HCT116 (cell line): ENCODE data around the gene PDLIM7. TPM values are rescaled to one million over a fixed set of nuclear protein-coding genes. Genes with fewer than 3 reads are reported as not detected.

Experiments used
- ATAC-seq: fragments of 200-7000 bp; cut with Tn5 transposase; 2 replicates; pipeline ENCODE4 v1.9.1; 2020; ENCODE audit warnings: mild to moderate bottlenecking, moderate library complexity
- BruUV-seq: library from RNA; stranded (reverse); fragments of 400-500 nt; replicated peaks from 2 replicates; lab custom pipeline; 2021; lab: Mats Ljungman, UMichigan
- CTCF ChIA-PET: fragments of 300-600 bp; sonication (Branson Sonifier 250); formaldehyde crosslinking; loops from one replicate; lab custom pipeline; 2021; ENCODE audit warnings: antibody characterized with exemption; lab: Charles Lee
- POLR2A ChIA-PET: fragments of 300-600, 350-600 bp; sonication (Branson Sonifier 250); formaldehyde crosslinking; loops from one replicate; lab custom pipeline; 2021; ENCODE audit warnings: antibody characterized with exemption; lab: Charles Lee
- RAD21 ChIA-PET, 2 experiments: fragments of 300-600 bp; sonication (Branson Sonifier 250); formaldehyde crosslinking; loops; one replicate each; lab custom pipeline; 2023; ENCODE audit warnings: low total read pairs in 2 of 2; ENCODE audit not compliant: uncharacterized antibody in 2 of 2, unreplicated experiment in 2 of 2, low non-redundant PET in 1 of 2; lab: Charles Lee
- DNase-seq: peaks from one replicate; pipeline ENCODE4 v3.0.0-alpha.2; 2010; ENCODE audit warnings: low read depth, low spot score
- H2AFZ ChIP-seq: fragments of 200-600 bp; shearing (Covaris generic), sonication (generic); 2 replicates; pipeline ENCODE4 v1.6.1; 2017; ENCODE audit warnings: low read depth, mixed run types, mixed read lengths, antibody characterized with exemption, low read length; ENCODE audit not compliant: poor library complexity, severe bottlenecking
- H3K27ac ChIP-seq: 2 replicates; pipeline ENCODE4 v1.5.1; 2012; ENCODE audit warnings: low read depth, low read length
- H3K27me3 ChIP-seq: fragments of 200-600 bp; sonication (generic); 2 replicates; pipeline ENCODE4 v1.6.1; 2016; ENCODE audit warnings: mixed run types, low read length, mixed read lengths; ENCODE audit not compliant: insufficient read depth
- H3K36me3 ChIP-seq, 2 experiments: fragments of 200-500 bp in 1 of 2; fragments of 200-600 bp in 1 of 2; sonication (Bioruptor generic) in 1 of 2; sonication (generic) in 1 of 2; 2 replicates each; pipeline versions ENCODE4 v1.5.1 to v1.6.1; 2014 to 2016; ENCODE audit warnings: low read length in 2 of 2, inconsistent platforms in 1 of 2, mixed read lengths in 1 of 2, mixed run types in 1 of 2; ENCODE audit not compliant: insufficient read depth in 2 of 2, control insufficient read depth in 1 of 2
- H3K4me1 ChIP-seq, 2 experiments: fragments of 200-600 bp in 1 of 2; sonication (generic) in 1 of 2; 2 replicates each; pipeline versions ENCODE4 v1.5.1 to v1.6.1; 2012 to 2017; ENCODE audit warnings: low read length in 2 of 2, inconsistent platforms in 1 of 2, mild to moderate bottlenecking in 1 of 2, mixed read lengths in 1 of 2, mixed run types in 1 of 2, moderate library complexity in 1 of 2; ENCODE audit not compliant: insufficient read depth in 2 of 2, control insufficient read depth in 1 of 2
- H3K4me2 ChIP-seq: fragments of 200-600 bp; sonication (generic); 2 replicates; pipeline ENCODE4 v1.6.1; 2017; ENCODE audit warnings: mixed run types, low read length, mixed read lengths
- H3K4me3 ChIP-seq, 2 experiments: fragments of 200-600 bp in 1 of 2; sonication (generic) in 1 of 2; replicated peaks in 1 of 2; 2 replicates each; pipeline ENCODE4 v1.5.1; 2011 to 2016; ENCODE audit warnings: low read length in 2 of 2, control low read depth in 1 of 2, low read depth in 1 of 2, mild to moderate bottlenecking in 1 of 2, mixed read lengths in 1 of 2, mixed run types in 1 of 2
- H3K79me2 ChIP-seq: fragments of 200-600 bp; sonication (generic); 2 replicates; pipeline ENCODE4 v1.6.1; 2017; ENCODE audit warnings: mild to moderate bottlenecking, mixed run types, low read length, moderate library complexity, mixed read lengths; ENCODE audit not compliant: insufficient read depth
- H3K9ac ChIP-seq: fragments of 200-600 bp; sonication (generic); 2 replicates; pipeline ENCODE4 v1.6.1; 2016; ENCODE audit warnings: low read length, mixed read lengths
- H3K9me2 ChIP-seq: fragments of 200-600 bp; sonication (generic), shearing (Covaris generic); 2 replicates; pipeline ENCODE4 v1.6.1; 2017; ENCODE audit warnings: mixed run types, mild to moderate bottlenecking, moderate library complexity; ENCODE audit not compliant: insufficient read depth
- H3K9me3 ChIP-seq, 2 experiments: fragments of 200-500 bp in 1 of 2; fragments of 200-600 bp in 1 of 2; sonication (Bioruptor generic) in 1 of 2; sonication (generic) in 1 of 2; 2 replicates each; pipeline ENCODE4 v1.6.1; 2014 to 2017; ENCODE audit warnings: low read length in 2 of 2, mixed read lengths in 2 of 2, inconsistent platforms in 1 of 2, low read depth in 1 of 2, mild to moderate bottlenecking in 1 of 2, mixed run types in 1 of 2, moderate library complexity in 1 of 2; ENCODE audit not compliant: control insufficient read depth in 1 of 2, insufficient read depth in 1 of 2
- H4K20me1 ChIP-seq: fragments of 200-600 bp; sonication (generic), shearing (Covaris generic); 2 replicates; pipeline ENCODE4 v1.6.1; 2017; ENCODE audit warnings: mixed run types, mild to moderate bottlenecking, moderate library complexity; ENCODE audit not compliant: insufficient read depth
- CBX3 ChIP-seq: IDR thresholded peaks from 2 replicates; pipeline ENCODE4 v1.6.1; 2012; ENCODE audit warnings: low read depth
- CEBPB ChIP-seq: IDR thresholded peaks from 2 replicates; pipeline ENCODE4 v1.6.1; 2012; ENCODE audit warnings: low read depth
- ELF1 ChIP-seq: IDR thresholded peaks from 2 replicates; pipeline ENCODE4 v1.6.1; 2012; ENCODE audit warnings: low read depth, borderline replicate concordance
- EZH2 ChIP-seq: fragments of 200-600 bp; sonication (generic); IDR thresholded peaks from 2 replicates; pipeline ENCODE4 v1.6.1; 2017; ENCODE audit warnings: antibody characterized with exemption, mixed run types
- EZH2phosphoT487 ChIP-seq: fragments of 200-600 bp; IDR thresholded peaks from 2 replicates; pipeline ENCODE4 v1.6.1; 2018; ENCODE audit warnings: antibody characterized with exemption, borderline replicate concordance
- FOSL1 ChIP-seq: IDR thresholded peaks from 2 replicates; pipeline ENCODE4 v1.6.1; 2012; ENCODE audit warnings: low read depth
- POLR2A ChIP-seq: IDR thresholded peaks from 2 replicates; pipeline ENCODE4 v1.7.0; 2011; ENCODE audit warnings: borderline replicate concordance; ENCODE audit not compliant: insufficient read depth, insufficient read length; ENCODE audit errors: extremely low read depth
- RAD21 ChIP-seq: IDR thresholded peaks from 2 replicates; pipeline ENCODE4 v1.6.1; 2012; ENCODE audit warnings: low read depth, mild to moderate bottlenecking
- SRF ChIP-seq: IDR thresholded peaks from 2 replicates; pipeline ENCODE4 v1.6.1; 2012; ENCODE audit warnings: low read depth
- ZNF274 ChIP-seq: fragments of 200-500 bp; sonication (Bioruptor generic); IDR thresholded peaks from 2 replicates; pipeline ENCODE4 v1.6.1; 2014; ENCODE audit warnings: mild to moderate bottlenecking, low read depth, low read length, inconsistent platforms
- intact Hi-C: fragments of 100-400 bp; cut with micrococcal nuclease; formaldehyde crosslinking; loops from 2 replicates; pipeline ENCODE4 v1.10.0; 2022
- total RNA-seq: library from RNA; stranded (reverse); gene quantifications from one replicate; pipeline ENCODE4 v1.2.1, GENCODE V29; 2021; ENCODE audit not compliant: unreplicated experiment
- TF ChIP-seq, protein P1 (sequence below), 3 experiments: fragments of 200-600 bp in 1 of 3; sonication (generic) in 1 of 3; IDR thresholded peaks in 2 of 3; conservative IDR thresholded peaks in 1 of 3; 2 replicates each; pipeline ENCODE4 v1.5.1; 2012 to 2017; ENCODE audit warnings: low read depth in 2 of 3, low read length in 2 of 3, antibody characterized with exemption in 1 of 3, borderline replicate concordance in 1 of 3, control low read depth in 1 of 3, mild to moderate bottlenecking in 1 of 3, mixed read lengths in 1 of 3, mixed run types in 1 of 3, moderate library complexity in 1 of 3; ENCODE audit not compliant: insufficient read depth in 1 of 3
- TF ChIP-seq, protein P2 (sequence below): IDR thresholded peaks from 2 replicates; pipeline ENCODE4 v1.6.1; 2012
- TF ChIP-seq, protein P3 (sequence below): IDR thresholded peaks from 2 replicates; pipeline ENCODE4 v1.6.1; 2011; ENCODE audit warnings: mild to moderate bottlenecking, low read length, moderate library complexity; ENCODE audit not compliant: insufficient replicate concordance; ENCODE audit errors: extremely low read depth
- TF ChIP-seq, protein P4 (sequence below): IDR thresholded peaks from 2 replicates; pipeline ENCODE4 v1.6.1; 2012; ENCODE audit warnings: low read depth

PDLIM7 gene
- total RNA-seq, 1 experiment from 2014 or later = 153 TPM

DNA sequence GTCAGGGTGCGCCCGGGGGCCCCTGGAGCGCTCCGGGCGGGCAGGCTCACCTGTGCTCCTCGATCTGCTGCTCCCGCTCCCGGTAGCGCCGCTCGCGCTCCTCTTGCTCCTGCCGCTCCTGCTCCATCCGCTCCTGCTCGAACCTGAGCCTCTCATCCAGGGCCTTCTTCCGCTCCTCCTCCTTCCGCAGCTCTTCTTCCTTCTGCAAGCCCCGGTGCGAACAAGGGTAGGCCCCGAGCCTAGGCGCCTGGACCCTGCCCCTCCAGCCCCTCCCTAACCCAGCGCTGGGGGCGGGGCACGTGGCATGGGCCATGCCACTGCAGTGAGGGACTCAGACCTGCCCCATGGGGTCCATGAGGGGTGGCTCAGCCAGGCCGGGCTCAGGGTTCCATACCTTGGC, 30.5 kb downstream of the PDLIM7 start (continued):
- TF ChIP-seq, protein P1, sequence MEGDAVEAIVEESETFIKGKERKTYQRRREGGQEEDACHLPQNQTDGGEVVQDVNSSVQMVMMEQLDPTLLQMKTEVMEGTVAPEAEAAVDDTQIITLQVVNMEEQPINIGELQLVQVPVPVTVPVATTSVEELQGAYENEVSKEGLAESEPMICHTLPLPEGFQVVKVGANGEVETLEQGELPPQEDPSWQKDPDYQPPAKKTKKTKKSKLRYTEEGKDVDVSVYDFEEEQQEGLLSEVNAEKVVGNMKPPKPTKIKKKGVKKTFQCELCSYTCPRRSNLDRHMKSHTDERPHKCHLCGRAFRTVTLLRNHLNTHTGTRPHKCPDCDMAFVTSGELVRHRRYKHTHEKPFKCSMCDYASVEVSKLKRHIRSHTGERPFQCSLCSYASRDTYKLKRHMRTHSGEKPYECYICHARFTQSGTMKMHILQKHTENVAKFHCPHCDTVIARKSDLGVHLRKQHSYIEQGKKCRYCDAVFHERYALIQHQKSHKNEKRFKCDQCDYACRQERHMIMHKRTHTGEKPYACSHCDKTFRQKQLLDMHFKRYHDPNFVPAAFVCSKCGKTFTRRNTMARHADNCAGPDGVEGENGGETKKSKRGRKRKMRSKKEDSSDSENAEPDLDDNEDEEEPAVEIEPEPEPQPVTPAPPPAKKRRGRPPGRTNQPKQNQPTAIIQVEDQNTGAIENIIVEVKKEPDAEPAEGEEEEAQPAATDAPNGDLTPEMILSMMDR (IDR thresholded peaks at IDR 0.05 in 2 of 3, conservative IDR thresholded peaks at IDR 0.05 in 1 of 3; ENCODE audit: borderline replicate concordance in 1 of 3, insufficient read depth in 1 of 3, low read depth in 2 of 3, low read length in 2 of 3) = no peak
- no peak for TF ChIP-seq FOSL1
- no peak for TF ChIP-seq CEBPB
- no peak for TF ChIP-seq RAD21
- TF ChIP-seq, protein P2, sequence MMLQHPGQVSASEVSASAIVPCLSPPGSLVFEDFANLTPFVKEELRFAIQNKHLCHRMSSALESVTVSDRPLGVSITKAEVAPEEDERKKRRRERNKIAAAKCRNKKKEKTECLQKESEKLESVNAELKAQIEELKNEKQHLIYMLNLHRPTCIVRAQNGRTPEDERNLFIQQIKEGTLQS = no peak
- TF ChIP-seq EZH2phosphoT487 = no peak

DNA sequence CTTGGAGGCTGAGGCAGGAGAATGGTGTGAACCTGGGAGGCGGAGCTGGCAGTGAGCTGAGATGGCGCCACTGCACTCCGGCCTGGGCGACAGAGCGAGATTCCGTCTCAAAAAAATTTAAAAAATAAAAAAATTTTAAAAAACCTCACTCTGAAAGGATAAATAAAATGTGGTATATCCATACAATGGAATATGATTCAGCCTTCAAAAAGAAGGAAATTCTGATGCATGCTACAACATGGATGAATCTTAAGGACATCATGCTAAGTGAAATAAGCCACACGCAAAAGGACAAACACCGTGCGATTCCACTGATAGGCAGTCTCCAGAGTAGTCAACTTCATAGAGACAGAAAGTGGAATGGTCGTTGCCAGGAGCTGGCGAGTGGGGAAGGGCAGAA, 32.4 kb downstream of the PDLIM7 start:
- intact Hi-C loops = no loop called here
- TF ChIP-seq CBX3 = no peak
- TF ChIP-seq POLR2A = no peak
- TF ChIP-seq, protein P1 (IDR thresholded peaks at IDR 0.05 in 2 of 3, conservative IDR thresholded peaks at IDR 0.05 in 1 of 3; ENCODE audit: borderline replicate concordance in 1 of 3, insufficient read depth in 1 of 3, low read depth in 2 of 3, low read length in 2 of 3) = no peak
- TF ChIP-seq ELF1 = no peak
- TF ChIP-seq, protein P3, sequence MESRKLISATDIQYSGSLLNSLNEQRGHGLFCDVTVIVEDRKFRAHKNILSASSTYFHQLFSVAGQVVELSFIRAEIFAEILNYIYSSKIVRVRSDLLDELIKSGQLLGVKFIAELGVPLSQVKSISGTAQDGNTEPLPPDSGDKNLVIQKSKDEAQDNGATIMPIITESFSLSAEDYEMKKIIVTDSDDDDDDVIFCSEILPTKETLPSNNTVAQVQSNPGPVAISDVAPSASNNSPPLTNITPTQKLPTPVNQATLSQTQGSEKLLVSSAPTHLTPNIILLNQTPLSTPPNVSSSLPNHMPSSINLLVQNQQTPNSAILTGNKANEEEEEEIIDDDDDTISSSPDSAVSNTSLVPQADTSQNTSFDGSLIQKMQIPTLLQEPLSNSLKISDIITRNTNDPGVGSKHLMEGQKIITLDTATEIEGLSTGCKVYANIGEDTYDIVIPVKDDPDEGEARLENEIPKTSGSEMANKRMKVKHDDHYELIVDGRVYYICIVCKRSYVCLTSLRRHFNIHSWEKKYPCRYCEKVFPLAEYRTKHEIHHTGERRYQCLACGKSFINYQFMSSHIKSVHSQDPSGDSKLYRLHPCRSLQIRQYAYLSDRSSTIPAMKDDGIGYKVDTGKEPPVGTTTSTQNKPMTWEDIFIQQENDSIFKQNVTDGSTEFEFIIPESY = no peak
- TF ChIP-seq RAD21 = no peak
- no peak for TF ChIP-seq EZH2
- TF ChIP-seq ZNF274 = no peak
- TF ChIP-seq SRF = no peak
- TF ChIP-seq, protein P4, sequence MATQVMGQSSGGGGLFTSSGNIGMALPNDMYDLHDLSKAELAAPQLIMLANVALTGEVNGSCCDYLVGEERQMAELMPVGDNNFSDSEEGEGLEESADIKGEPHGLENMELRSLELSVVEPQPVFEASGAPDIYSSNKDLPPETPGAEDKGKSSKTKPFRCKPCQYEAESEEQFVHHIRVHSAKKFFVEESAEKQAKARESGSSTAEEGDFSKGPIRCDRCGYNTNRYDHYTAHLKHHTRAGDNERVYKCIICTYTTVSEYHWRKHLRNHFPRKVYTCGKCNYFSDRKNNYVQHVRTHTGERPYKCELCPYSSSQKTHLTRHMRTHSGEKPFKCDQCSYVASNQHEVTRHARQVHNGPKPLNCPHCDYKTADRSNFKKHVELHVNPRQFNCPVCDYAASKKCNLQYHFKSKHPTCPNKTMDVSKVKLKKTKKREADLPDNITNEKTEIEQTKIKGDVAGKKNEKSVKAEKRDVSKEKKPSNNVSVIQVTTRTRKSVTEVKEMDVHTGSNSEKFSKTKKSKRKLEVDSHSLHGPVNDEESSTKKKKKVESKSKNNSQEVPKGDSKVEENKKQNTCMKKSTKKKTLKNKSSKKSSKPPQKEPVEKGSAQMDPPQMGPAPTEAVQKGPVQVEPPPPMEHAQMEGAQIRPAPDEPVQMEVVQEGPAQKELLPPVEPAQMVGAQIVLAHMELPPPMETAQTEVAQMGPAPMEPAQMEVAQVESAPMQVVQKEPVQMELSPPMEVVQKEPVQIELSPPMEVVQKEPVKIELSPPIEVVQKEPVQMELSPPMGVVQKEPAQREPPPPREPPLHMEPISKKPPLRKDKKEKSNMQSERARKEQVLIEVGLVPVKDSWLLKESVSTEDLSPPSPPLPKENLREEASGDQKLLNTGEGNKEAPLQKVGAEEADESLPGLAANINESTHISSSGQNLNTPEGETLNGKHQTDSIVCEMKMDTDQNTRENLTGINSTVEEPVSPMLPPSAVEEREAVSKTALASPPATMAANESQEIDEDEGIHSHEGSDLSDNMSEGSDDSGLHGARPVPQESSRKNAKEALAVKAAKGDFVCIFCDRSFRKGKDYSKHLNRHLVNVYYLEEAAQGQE = no peak
- POLR2A ChIA-PET = no interaction called here

More for the DNA sequence above, 32.4 kb downstream of the PDLIM7 start:
- no peak overlapping the region for H3K4me2 ChIP-seq
- peaks cover 0 to 6% of the 10 kb centered on the region in 2 experiments; a peak in 2 of 4 replicates for H3K4me1 ChIP-seq
- H3K4me3 ChIP-seq = no peak overlapping the region
- BruUV-seq = no TSS peak
- H3K27ac ChIP-seq = no peak overlapping the region
- H3K9me2 ChIP-seq = no peaks in the 10 kb centered on the region
- ChIA-PET CTCF (no interaction called here), RAD21 (interaction anchor here in 1 of 2 experiments (0.6 kb wide), 1 partner anchor 8 kb away, joined by 3 read pairs; no protein-coding TSS in a partner anchor)
- peaks cover 12% of the 10 kb centered on the region; the same call in 1 of the 2 replicates for H3K79me2 ChIP-seq
- H4K20me1 ChIP-seq = no peaks in the 10 kb centered on the region
- H3K36me3 ChIP-seq = peaks cover 27 to 35% of the 10 kb centered on the region in 2 experiments; a peak in 3 of 4 replicates
- no peak overlapping the region for H3K9ac ChIP-seq
- no peak for DNase-seq
- no peaks in the 10 kb centered on the region for H3K9me3 ChIP-seq
- ATAC-seq = no peak
- H2AFZ ChIP-seq = no peak overlapping the region
- no peaks in the 10 kb centered on the region for H3K27me3 ChIP-seq
